Measurements from ENCODE around the gene STX8. TPM values are rescaled to one million over a fixed set of nuclear protein-coding genes. Genes with fewer than 3 reads are reported as not detected.
A peak's percentile ranks its signal among the peaks of the same experiment; 100 is the strongest.

STX8 gene
- total RNA-seq, 2 donors from 2014 or later, result 66.8 to 68.8 TPM

DNA sequence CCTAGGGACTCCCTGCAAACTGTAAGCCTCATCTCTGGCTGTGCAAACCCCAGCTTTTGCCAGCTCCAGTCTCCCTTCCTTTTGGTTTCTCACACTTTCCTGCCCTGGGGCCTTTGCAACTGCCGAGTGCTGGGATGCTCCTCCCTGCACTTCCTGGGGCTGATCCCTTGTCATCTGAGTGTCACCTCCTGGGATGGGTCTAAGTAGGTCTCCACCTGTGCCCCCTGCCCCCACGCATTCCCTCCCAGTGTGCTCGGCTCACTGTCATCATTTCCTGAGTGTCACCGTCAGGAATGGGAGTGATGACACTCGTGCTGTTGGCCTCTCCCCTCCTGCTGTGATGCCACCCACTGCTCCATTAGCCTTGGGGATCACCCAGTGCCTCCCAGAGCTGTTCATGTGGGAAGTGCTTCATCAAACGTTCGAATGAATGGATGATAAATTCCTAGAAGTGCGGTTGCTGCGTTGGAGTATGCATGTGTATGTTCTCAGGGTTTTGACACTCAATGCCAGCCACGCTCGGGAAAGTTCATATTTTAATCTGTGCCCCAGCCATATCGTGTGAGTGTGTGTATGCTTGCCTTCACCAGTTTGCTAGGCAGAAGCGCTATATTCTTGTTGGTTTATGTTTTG is 364.4 kb downstream of the STX8 start:
- DNase-seq (no peak), ATAC-seq (no peak)
- Mint-ChIP-seq H3K36me3 (ENCODE audit: low read depth) (no peaks in the 10 kb centered on the region), H3K4me3 (no peak overlapping the region), H3K27me3 (peaks cover 7% of the 10 kb centered on the region), H3K4me1 (peaks cover 8% of the 10 kb centered on the region), H3K27ac (no peak overlapping the region)
- H3K9me3 ChIP-seq (ENCODE audit: control insufficient read depth, low read length, poor library complexity, severe bottlenecking), result peaks cover 3% of the 10 kb centered on the region

DNA sequence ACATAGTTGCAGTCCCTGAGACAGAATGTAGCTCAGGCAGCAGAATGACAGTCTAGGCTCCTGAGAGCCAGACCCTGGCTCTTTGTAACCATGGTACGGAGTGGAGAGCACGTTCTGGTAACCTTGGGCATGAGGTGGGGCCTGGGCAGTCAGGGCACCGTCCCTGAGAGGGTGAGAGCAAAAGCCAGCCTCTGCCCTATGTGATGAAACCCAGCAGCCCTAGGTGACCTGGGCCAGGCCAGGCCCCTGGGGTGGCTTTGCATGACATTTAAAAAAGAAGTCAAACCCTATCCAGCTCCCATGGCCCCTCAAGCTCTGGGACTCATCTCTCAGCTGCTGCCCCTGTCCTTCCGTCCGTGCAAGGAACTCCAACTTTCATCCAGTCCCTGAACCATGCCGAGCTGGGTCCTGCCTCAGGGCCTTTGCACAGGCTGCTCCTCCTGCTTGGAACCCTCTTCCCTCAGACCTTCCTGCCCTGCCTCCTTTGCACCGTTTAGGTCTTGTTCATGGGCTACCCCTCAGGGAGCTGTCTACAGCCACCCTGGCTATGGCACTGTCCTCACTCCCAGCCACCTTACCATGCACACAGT is 365.7 kb downstream of the STX8 start:
- peaks cover 8% of the 10 kb centered on the region for H3K4me1 Mint-ChIP-seq
- H3K4me3 Mint-ChIP-seq, result no peak overlapping the region
- ATAC-seq, result no peak
- peaks cover 7% of the 10 kb centered on the region for H3K27me3 Mint-ChIP-seq
- no peaks in the 10 kb centered on the region for H3K36me3 Mint-ChIP-seq (ENCODE audit: low read depth)
- no peak for DNase-seq
- no peak overlapping the region for H3K27ac Mint-ChIP-seq
- H3K9me3 ChIP-seq (ENCODE audit: control insufficient read depth, low read length, poor library complexity, severe bottlenecking), result no peaks in the 10 kb centered on the region

DNA sequence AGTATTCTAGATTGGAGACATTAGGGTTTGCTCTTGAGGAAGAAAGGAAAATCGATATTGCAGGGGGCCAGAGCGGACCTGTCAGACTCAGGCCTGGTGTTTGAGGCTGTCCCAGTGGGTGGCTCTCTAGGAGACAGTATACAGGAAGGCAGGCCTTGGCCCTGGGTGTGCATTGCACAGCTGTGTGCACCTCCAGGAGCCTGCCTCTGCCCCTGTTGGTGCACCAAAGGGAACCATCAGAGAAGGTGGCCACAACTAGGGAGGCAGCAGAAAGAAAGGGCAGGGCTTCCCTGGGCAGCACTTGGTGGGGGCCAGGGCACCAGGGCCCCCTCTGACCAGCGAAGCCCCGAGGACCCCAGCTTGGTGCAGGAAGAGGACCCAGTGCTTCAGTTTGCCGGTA is 366.3 kb downstream of the STX8 start:
- Mint-ChIP-seq H3K36me3 (ENCODE audit: low read depth) (no peaks in the 10 kb centered on the region), H3K27ac (no peak overlapping the region), H3K4me3 (no peak overlapping the region), H3K4me1 (peaks cover 8% of the 10 kb centered on the region), H3K27me3 (peaks cover 7% of the 10 kb centered on the region)
- no peaks in the 10 kb centered on the region for H3K9me3 ChIP-seq (ENCODE audit: control insufficient read depth, low read length, poor library complexity, severe bottlenecking)
- no peak for ATAC-seq
- DNase-seq, result no peak

DNA sequence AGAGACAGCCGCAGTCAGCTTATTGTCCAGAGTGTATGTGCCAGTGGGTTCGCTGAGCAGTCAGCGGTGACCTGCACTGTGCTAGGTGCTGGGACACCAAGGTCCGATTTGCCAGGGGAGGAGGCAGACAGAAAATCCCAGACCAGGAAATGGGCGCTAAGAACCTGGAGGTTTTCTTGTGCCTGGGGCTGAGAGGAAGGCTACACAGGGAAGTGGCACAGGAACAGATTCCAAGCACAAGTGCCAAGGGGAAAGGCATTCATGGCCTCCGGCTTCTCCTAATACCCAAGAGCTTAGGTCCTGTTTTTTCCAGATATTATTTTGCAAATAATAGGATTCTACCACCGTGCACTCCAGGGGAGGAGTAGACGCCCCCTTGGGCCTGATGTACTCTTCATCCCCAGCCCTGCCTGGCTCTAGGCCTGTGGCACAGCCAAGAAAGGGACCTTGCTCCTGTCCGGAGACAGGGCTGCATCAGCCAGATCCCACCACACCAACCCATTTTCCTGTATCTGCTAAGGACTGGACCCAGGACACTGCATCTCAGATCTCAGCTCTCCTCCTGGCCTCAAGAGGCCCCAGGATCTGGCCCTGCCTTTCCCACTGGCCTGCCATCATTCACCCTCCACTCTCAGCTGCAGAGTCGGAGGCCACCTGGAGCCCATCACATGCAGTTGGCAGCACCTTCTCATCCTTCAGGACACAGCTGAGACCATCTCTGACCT is 367.1 kb downstream of the STX8 start:
- DNase-seq (no peak), ATAC-seq (no peak)
- Mint-ChIP-seq H3K36me3 (ENCODE audit: low read depth) (no peaks in the 10 kb centered on the region), H3K27ac (no peak overlapping the region), H3K27me3 (peaks cover 7% of the 10 kb centered on the region), H3K4me3 (no peak overlapping the region), H3K4me1 (peaks cover 15% of the 10 kb centered on the region)
- no peaks in the 10 kb centered on the region for H3K9me3 ChIP-seq (ENCODE audit: control insufficient read depth, low read length, poor library complexity, severe bottlenecking)

DNA sequence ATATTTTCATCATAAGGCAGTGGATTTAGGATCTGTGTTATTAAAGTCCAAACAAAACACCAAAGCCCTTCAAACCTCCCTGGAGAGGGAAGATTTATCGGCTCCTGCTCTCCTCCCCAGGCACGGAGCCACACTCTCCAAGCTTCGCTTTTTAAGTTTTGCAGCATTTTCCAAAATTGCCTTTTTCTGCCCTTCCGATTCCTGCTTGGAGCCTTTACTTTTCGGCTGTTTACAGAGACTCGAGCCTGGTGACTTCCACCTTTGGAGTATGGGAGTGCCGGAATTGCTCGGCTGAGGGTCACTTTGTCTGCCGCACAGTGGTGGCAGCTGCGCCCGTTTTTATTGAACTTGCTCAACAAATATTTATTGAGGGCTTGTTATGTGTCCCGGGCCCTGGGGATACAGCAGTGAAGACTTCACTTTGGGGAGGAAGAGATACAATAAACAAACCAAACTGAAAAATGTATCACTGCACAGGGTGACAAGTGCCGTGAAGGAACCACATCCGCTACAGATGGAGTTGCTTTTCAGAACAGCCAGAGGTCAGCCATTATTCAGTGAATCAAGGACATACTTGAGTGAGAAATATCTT is 368.8 kb downstream of the STX8 start:
- Mint-ChIP-seq H3K4me3 (peak overlapping the region; percentile 31), H3K27ac (no peak overlapping the region), H3K4me1 (peaks cover 15% of the 10 kb centered on the region), H3K36me3 (ENCODE audit: low read depth) (no peaks in the 10 kb centered on the region), H3K27me3 (peaks cover 7% of the 10 kb centered on the region)
- DNase-seq (no peak), ATAC-seq (no peak)
- H3K9me3 ChIP-seq (ENCODE audit: control insufficient read depth, low read length, poor library complexity, severe bottlenecking), result no peaks in the 10 kb centered on the region

DNA sequence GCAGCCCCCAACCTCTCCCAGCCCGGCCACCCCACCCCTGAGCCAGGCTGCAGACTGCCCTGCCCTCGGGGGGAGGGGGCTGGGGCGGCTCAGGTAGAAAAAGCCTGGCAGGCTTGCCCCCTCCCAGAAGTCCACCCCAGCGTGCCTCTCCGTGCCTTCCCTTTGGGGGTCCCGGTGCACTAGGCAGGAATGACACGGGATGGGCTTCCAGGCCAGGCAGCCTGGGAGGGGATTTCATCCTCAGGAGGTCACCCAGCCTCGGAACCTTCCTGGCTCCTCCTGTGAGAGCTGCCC is 369.3 kb downstream of the STX8 start:
- Mint-ChIP-seq H3K4me3 (no peak overlapping the region), H3K36me3 (ENCODE audit: low read depth) (no peaks in the 10 kb centered on the region), H3K27me3 (peaks cover 10% of the 10 kb centered on the region), H3K27ac (no peak overlapping the region), H3K4me1 (peaks cover 12% of the 10 kb centered on the region)
- no peaks in the 10 kb centered on the region for H3K9me3 ChIP-seq (ENCODE audit: control insufficient read depth, low read length, poor library complexity, severe bottlenecking)
- ATAC-seq (no peak), DNase-seq (no peak)

DNA sequence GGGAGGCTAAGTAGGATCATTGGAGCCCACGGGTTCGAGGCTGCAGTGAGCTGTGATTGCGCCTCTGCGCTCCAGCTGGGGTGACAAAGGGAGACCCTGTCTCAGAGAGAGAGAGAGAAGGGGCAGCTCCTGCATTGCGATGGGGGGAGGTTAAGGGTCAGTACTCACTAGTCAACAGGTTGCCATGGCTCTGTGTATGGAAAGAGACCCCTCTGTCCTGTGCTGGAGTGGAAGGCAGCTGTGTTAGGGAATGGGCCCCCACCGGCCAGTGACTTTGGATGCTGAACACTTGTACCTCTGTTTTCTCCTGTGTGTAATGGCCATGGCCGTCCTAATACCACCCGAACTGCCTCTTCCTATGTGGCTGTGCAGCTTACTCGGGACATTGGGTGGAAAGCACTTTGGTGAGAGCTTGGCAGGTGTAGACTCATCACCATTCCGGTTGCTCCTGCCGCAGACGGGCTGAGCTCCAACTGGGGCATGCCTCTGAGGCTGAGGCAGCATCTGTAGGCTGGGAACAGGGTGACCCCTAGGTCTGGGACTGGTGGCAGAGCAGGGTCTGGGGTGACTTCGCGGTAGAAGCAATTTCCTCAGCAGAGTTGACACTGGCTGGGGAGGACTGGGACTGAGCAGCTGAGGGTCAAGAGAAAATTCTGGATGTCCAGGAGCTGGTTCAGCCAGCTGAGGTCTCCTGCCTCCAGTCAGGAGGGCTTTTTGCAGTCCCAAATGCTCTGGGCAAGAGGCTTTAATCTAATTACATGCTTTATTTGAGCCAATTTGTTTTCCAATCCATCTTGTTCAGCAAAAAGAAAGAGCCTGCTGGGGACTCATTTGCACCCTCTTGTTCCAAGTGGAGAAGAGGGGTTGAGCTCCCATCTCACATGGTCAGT is 369.9 kb downstream of the STX8 start:
- H3K27ac Mint-ChIP-seq, result peak overlapping the region; percentile 14
- DNase-seq (no peak), ATAC-seq (no peak)
- no peaks in the 10 kb centered on the region for H3K36me3 Mint-ChIP-seq (ENCODE audit: low read depth)
- peaks cover 15% of the 10 kb centered on the region for H3K27me3 Mint-ChIP-seq
- H3K4me3 Mint-ChIP-seq, result no peak overlapping the region
- H3K9me3 ChIP-seq (ENCODE audit: control insufficient read depth, low read length, poor library complexity, severe bottlenecking), result no peaks in the 10 kb centered on the region
- peaks cover 10% of the 10 kb centered on the region for H3K4me1 Mint-ChIP-seq

DNA sequence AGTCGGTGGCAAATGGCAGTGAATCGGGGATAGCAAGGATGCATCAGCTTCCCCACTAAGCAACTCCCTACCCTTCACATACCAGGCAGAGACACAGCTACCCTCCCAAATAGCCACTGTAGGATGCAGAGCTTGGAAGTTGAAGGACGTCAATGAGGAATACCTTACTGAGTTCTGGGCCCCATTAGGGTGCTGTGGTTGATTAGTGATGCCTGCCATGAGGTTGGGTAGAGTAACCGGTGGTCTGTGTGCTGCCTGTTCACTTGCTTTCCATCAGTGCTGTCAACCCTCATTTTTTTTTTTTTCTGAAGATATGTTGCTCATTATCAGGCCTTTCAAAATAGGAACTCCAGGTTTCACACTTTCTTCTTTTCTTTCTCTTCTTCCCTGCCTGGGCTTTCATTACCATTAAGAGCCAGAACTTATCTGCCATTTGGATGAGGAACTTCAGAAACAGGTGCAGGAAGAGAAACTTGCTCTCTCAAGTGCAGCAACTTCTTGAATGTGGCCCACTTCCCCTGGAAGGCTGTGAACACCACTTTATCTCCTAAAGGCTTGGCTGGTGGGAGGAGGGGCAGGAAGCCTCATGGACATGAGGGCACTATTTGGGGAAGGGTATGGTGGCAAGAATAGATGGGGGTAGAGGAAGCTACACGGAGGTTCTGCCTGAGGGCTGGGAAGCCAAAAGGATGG is 370.8 kb downstream of the STX8 start:
- no peak overlapping the region for H3K4me3 Mint-ChIP-seq
- ATAC-seq, result no peak
- H3K36me3 Mint-ChIP-seq (ENCODE audit: low read depth), result no peaks in the 10 kb centered on the region
- DNase-seq, result no peak
- no peaks in the 10 kb centered on the region for H3K9me3 ChIP-seq (ENCODE audit: control insufficient read depth, low read length, poor library complexity, severe bottlenecking)
- H3K4me1 Mint-ChIP-seq, result peaks cover 9% of the 10 kb centered on the region
- H3K27ac Mint-ChIP-seq, result peak overlapping the region; percentile 14
- H3K27me3 Mint-ChIP-seq, result peaks cover 18% of the 10 kb centered on the region

DNA sequence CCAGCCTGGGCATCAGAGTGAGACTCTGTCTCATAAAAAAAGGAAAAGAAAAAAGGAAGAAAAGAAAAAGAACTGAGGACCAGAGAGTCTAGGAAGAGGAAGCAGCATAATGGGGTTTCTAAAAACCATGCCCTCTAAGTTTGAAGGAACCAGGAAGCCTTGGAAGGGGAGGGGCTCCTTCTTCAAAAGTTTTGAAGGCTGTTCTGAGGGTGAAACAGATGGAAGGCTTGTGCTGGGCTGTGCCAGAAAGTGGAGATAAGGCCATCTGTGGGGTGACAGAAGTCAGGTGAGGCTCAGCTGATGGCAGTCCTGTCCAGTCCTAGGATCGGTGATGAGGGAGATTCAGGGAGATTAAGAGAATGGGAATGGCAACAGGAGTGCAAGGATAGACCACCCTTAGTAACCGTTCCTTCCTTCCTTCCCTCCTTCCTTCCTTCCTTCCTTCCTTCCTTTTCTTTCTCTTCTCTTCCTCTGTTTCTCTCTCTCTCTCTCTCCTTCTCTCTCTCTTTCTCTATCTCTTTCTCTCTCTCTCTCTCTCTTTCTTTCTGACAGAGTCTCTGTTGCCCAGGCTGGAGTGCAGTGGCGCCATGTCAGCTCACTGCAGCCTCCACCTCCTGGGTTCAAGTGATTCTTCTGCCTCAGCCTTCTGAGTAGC is 371.7 kb downstream of the STX8 start:
- H3K36me3 Mint-ChIP-seq (ENCODE audit: low read depth), result no peaks in the 10 kb centered on the region
- DNase-seq, result no peak

DNA sequence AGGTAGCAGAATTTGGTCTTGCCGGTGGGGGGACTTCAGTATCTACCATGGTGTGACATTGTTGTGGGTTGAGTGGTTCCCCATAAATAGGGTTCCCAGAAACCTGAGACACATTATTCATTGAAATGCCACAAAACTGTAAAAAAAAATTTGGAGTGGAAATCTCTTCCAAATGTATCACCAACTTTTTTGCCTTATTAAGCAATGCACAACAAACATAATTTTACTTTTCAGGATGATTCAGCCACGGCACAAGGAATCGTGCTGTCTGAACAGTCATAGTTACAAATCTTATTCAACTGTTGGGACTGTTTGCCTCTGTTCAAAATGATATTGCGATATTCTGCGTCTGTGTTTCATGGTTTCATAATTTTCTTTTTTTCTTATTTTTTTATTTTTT is 373.1 kb downstream of the STX8 start:
- DNase-seq, result no peak
- no peaks in the 10 kb centered on the region for H3K36me3 Mint-ChIP-seq (ENCODE audit: low read depth)
- peaks cover 9% of the 10 kb centered on the region for H3K4me1 Mint-ChIP-seq
- H3K27me3 Mint-ChIP-seq, result peaks cover 18% of the 10 kb centered on the region
- no peak overlapping the region for H3K27ac Mint-ChIP-seq
- ATAC-seq, result no peak
- H3K4me3 Mint-ChIP-seq, result no peak overlapping the region
- no peaks in the 10 kb centered on the region for H3K9me3 ChIP-seq (ENCODE audit: control insufficient read depth, low read length, poor library complexity, severe bottlenecking)

More for the DNA sequence above, 371.7 kb downstream of the STX8 start:
- peaks cover 18% of the 10 kb centered on the region for H3K27me3 Mint-ChIP-seq
- H3K27ac Mint-ChIP-seq, result no peak overlapping the region
- peaks cover 9% of the 10 kb centered on the region for H3K4me1 Mint-ChIP-seq
- no peak overlapping the region for H3K4me3 Mint-ChIP-seq
- no peaks in the 10 kb centered on the region for H3K9me3 ChIP-seq (ENCODE audit: control insufficient read depth, low read length, poor library complexity, severe bottlenecking)
- no peak for ATAC-seq

DNA sequence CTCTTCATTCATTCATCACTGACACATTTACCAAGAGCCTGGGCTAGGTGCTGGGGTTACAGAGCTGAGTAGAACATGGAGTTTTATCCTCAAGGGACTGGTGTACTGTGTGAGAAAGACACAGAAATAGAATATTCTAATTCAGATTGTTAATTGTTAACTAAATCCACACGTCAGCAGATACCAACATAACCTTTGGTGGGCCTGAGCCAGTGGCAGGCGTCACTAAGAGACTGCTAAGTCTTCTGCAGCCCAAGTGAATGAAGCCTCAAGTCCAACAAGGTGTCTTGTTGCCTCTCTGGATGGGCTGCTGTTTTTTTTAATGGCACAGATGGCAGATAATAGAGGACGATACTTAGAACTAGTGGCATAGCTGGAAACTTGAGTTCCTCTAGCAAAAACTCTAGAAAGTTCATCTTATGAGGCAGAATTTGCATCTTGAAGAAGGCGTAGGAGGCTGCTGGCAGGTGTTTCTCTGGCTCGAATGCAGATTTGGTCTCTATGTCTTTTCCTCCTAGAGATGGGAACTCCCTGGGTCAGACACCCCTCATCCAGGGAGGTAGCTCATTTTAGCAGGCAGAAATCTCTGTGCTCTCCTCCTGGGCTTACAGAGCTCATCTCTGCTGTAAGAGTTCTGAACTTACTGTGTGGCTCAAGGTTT is 374.8 kb downstream of the STX8 start:
- H3K4me1 Mint-ChIP-seq, result peaks cover 11% of the 10 kb centered on the region
- ATAC-seq, result no peak
- no peak overlapping the region for H3K27ac Mint-ChIP-seq
- H3K36me3 Mint-ChIP-seq (ENCODE audit: low read depth), result peaks cover 2% of the 10 kb centered on the region
- H3K9me3 ChIP-seq (ENCODE audit: control insufficient read depth, low read length, poor library complexity, severe bottlenecking), result no peaks in the 10 kb centered on the region
- no peak overlapping the region for H3K4me3 Mint-ChIP-seq
- H3K27me3 Mint-ChIP-seq, result peaks cover 22% of the 10 kb centered on the region
- no peak for DNase-seq

Data from T-helper 17 cell (primary cell).